Mucosa of descending colon (tissue), 3 donors: ENCODE results near the gene CYB5R3. TPM values are rescaled to one million over a fixed set of nuclear protein-coding genes. Genes with fewer than 3 reads are reported as not detected.

Experiments used
- ATAC-seq: fragments of 200-7000 bp; cut with Tn5 transposase; one replicate; pipeline ENCODE4 v1.9.1; 2020; ENCODE audit warnings: mild to moderate bottlenecking, moderate library complexity
- DNase-seq, 3 donors: peaks; one replicate each; pipeline ENCODE4 v3.0.0-alpha.2; 2020
- H3K36me3 ChIP-seq: fragments of 200-600 bp; one replicate; pipeline ENCODE4 v1.8.0; 2021; ENCODE audit warnings: low read depth, mild to moderate bottlenecking
- H3K4me1 ChIP-seq: fragments of 200-600 bp; one replicate; pipeline ENCODE4 v1.8.0; 2021; ENCODE audit warnings: low read depth, mild to moderate bottlenecking
- H3K4me3 ChIP-seq: fragments of 200-600 bp; one replicate; pipeline ENCODE4 v1.8.0; 2021; ENCODE audit warnings: mild to moderate bottlenecking
- H3K9me3 ChIP-seq: fragments of 200-600 bp; one replicate; pipeline ENCODE4 v1.8.0; 2021; ENCODE audit warnings: mild to moderate bottlenecking
- intact Hi-C, 2 donors: fragments of 100-400 bp; cut with DNase I in 1 of 2; cut with micrococcal nuclease in 1 of 2; formaldehyde crosslinking; loops; one replicate each; pipeline versions ENCODE4 v1.11.0 to v1.11.1; 2022; cut with DNase I, micrococcal nuclease
- total RNA-seq, 3 donors: library from RNA; stranded (reverse); fragmentation: NEBNext Ultra II Directional in 2 of 3; extraction: Animal tissue kit (Norgen Biotek cat#: 25700) in 2 of 3; gene quantifications; one replicate each; pipeline versions ENCODE4 v1.2.1 to v1.2.4, GENCODE V29; 2021 to 2023
- TF ChIP-seq, protein P1 (sequence below): fragments of 200-600 bp; IDR thresholded peaks from one replicate; pipeline ENCODE4 v1.8.0; 2022; ENCODE audit warnings: antibody characterized with exemption, mild to moderate bottlenecking
- donor health status: DM: no; HTN: no; CAD: no; lungs with moderate emphysema.
- donor health status: DM: no; HTN: no; CAD: no.
- donor health status: DM: no; HTN: yes; CAD: no.

The CYB5R3 gene
- total RNA-seq, 3 donors from 2014 or later, result 139 to 211 (median 176) TPM

DNA sequence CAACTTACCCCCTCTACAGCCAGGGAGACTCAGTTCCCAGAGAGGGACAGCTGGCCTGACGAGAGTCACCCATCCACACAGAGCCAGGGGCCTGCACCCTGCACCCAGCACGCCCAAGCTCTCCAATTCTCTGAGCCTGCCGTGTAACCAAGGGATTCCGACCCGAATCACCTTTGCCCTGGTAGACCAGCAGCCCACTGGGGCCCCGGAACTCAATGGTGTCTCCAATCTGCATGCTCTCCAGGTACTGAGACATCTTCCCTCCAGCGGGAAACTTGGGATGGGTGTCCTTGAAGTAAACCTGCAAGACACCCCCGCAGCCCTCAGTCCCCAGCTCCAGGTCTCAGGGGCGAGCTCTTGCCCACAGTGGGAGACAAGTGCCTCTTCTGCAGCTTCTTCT lies 21.2 kb downstream of the CYB5R3 start:
- intact Hi-C loops, result no loop called here
- DNase-seq (no peak), ATAC-seq (no peak)
- TF ChIP-seq, protein P1, sequence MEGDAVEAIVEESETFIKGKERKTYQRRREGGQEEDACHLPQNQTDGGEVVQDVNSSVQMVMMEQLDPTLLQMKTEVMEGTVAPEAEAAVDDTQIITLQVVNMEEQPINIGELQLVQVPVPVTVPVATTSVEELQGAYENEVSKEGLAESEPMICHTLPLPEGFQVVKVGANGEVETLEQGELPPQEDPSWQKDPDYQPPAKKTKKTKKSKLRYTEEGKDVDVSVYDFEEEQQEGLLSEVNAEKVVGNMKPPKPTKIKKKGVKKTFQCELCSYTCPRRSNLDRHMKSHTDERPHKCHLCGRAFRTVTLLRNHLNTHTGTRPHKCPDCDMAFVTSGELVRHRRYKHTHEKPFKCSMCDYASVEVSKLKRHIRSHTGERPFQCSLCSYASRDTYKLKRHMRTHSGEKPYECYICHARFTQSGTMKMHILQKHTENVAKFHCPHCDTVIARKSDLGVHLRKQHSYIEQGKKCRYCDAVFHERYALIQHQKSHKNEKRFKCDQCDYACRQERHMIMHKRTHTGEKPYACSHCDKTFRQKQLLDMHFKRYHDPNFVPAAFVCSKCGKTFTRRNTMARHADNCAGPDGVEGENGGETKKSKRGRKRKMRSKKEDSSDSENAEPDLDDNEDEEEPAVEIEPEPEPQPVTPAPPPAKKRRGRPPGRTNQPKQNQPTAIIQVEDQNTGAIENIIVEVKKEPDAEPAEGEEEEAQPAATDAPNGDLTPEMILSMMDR, result no peak
- H3K4me3 ChIP-seq, result no peak overlapping the region
- peaks cover 11% of the 10 kb centered on the region for H3K4me1 ChIP-seq
- peaks cover 8% of the 10 kb centered on the region for H3K36me3 ChIP-seq
- H3K9me3 ChIP-seq, result no peaks in the 10 kb centered on the region

DNA sequence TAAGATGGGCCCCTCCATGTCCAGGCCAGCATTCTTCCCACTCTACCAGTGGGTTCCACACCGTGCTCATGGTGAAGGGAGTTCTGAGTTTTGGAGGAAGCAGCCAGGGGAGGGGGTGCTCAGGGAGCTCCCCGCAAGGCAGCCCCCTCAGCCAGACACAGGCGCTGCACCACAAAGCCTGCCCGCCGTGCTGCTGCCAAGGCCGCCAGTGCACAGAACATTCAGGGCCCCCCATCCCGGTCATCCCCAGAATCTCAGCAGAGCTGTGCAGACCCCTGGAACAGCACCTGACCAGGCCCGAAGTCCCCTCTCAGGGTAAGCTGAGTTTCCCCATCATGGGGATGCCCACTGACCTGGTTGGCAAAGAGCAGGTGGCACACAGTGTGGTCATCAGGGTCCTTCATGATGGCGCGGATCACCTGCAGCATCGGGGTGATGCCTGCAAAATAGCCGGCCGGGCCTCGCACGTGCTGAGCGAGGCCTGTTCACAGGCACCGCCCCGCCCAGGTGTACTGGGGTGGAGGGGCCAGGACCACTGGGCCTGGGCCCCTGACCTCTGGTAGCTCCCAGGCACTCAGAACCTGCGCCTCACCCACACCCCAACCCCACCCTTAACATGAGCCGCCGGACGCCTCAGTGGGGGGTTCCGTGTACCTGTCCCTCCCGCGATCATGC lies 22.1 kb downstream of the CYB5R3 start:
- H3K4me1 ChIP-seq, result peaks cover 19% of the 10 kb centered on the region
- ATAC-seq (no peak), DNase-seq (no peak)
- no peaks in the 10 kb centered on the region for H3K9me3 ChIP-seq
- no peak overlapping the region for H3K4me3 ChIP-seq
- TF ChIP-seq, protein P1, result no peak
- H3K36me3 ChIP-seq, result peaks cover 8% of the 10 kb centered on the region
- intact Hi-C loops, result no loop called here

DNA sequence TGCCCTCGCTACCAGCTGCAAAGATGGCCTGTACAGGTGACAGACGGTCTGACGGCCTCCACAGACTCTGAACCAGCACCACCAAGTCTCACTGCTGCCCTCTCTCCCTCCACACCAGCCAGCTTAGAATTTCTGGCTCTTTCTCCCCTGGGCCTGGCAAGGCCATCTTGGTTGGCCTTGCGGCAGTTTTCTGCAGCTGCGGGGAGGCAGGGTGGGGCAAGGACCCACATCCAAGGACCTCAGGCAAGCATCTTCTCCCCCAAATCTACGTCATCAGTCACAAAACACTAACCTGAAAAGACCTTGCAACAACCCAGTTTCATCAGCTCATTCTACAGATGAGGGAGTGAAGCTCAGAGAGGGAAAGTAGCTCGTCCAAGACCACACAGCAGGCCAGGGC lies 22.8 kb downstream of the CYB5R3 start:
- TF ChIP-seq, protein P1, result no peak
- intact Hi-C loops, result no loop called here
- Histone ChIP-seq H3K9me3 (no peaks in the 10 kb centered on the region), H3K36me3 (peaks cover 8% of the 10 kb centered on the region), H3K4me1 (peaks cover 26% of the 10 kb centered on the region), H3K4me3 (no peak overlapping the region)
- ATAC-seq (no peak), DNase-seq (no peak)

DNA sequence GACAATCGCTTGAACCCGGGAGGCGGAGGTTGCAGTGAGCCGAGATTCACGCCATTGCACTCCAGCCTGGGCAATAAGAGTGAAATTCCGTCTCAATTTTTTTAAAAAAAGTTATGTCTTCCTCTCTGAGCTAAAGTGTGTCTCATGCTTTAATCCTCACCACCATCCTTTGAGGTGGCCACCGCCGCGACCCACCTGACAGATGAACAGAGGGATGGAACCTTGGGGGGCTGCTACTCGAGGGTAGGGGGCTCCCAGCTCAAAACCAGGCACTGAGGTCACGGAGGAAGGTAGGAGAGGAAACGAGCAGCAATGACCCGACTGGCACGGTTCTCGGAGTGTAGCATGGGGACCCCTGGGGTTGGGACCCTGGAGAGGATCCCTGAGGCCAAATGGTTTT lies 23.8 kb downstream of the CYB5R3 start:
- peaks cover 32% of the 10 kb centered on the region for H3K4me1 ChIP-seq
- ATAC-seq, result no peak

DNA sequence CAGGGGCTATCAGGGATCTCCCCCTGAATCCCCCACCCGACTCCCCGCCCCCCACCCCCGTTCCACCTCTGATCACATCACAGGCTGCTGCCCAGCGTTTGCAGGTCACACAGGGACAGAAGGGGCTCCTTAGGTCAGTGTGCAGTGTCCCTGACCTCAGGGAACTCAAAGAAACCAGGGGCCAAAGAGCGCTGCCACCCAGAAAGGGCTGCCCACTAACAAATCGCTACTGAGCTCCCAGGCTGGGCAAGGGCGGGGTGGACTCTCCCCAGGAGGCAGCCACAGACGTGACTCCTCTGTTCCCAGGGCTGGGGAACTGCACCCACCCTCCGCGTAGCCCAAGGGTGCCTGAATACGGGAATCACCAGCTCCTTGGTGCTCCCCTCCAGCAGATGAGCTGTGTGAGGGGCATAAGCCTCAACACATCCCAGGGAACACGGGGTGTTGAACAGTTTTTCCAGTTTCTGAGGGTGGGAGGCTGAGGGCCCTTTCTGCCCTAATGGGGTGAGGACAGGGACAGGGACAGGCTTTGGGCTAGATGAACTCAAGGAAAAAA lies 24.6 kb downstream of the CYB5R3 start:
- intact Hi-C loops, result no loop called here
- H3K9me3 ChIP-seq, result no peaks in the 10 kb centered on the region
- H3K4me3 ChIP-seq, result no peak overlapping the region
- TF ChIP-seq, protein P1, result no peak
- DNase-seq (no peak), ATAC-seq (no peak)
- H3K36me3 ChIP-seq, result peaks cover 8% of the 10 kb centered on the region
- H3K4me1 ChIP-seq, result peaks cover 40% of the 10 kb centered on the region

More for the DNA sequence above, 23.8 kb downstream of the CYB5R3 start:
- no peak for DNase-seq
- Histone ChIP-seq H3K9me3 (no peaks in the 10 kb centered on the region), H3K36me3 (peaks cover 8% of the 10 kb centered on the region), H3K4me3 (no peak overlapping the region)
- intact Hi-C loops, result no loop called here
- TF ChIP-seq, protein P1, result no peak
